ENCODE measurements around the gene FAM53B.

GRCh38 chr10:124593431-124593985 is 150.7 kb downstream of the FAM53B start:
- TF ChIP-seq TAF1 (IDR thresholded peaks at IDR 0.05; ENCODE audit: low read depth, low read length), result no peak
- no peak for TF ChIP-seq POLR2A (IDR thresholded peaks at IDR 0.05; ENCODE audit: low read depth, low read length)
- TF ChIP-seq POLR2AphosphoS5 (IDR thresholded peaks at IDR 0.05; ENCODE audit: low read depth, low read length), result no peak
- TF ChIP-seq SPI1 (IDR thresholded peaks at IDR 0.05; ENCODE audit: low read depth, low read length), result no peak
- no peak for TF ChIP-seq PAX5 (IDR thresholded peaks at IDR 0.05; ENCODE audit: insufficient read depth, low read length, severe bottlenecking)

All from GM12891 (cell line).